ENCODE measurements around the gene P2RX3.

P2RX3 gene

GRCh38 chr11:57315491-57315890 is 22.7 kb upstream of the P2RX3 start:
- H3K27ac ChIP-seq, result no peak overlapping the region
- TF ChIP-seq CTCF (conservative IDR thresholded peaks at IDR 0.05), result no peak
- TF ChIP-seq ZFX (IDR thresholded peaks at IDR 0.05), result no peak

GRCh38 chr11:57316017-57316416 is 22.1 kb upstream of the P2RX3 start:
- H3K27ac ChIP-seq, result no peak overlapping the region
- TF ChIP-seq CTCF (conservative IDR thresholded peaks at IDR 0.05) (no peak), ZFX (IDR thresholded peaks at IDR 0.05) (no peak)

GRCh38 chr11:57318178-57318577 is 20.0 kb upstream of the P2RX3 start:
- TF ChIP-seq ZFX (IDR thresholded peaks at IDR 0.05) (no peak), CTCF (conservative IDR thresholded peaks at IDR 0.05) (no peak)
- peak overlapping the region; percentile 17; the same call in 1 of the 2 replicates for H3K27ac ChIP-seq

- TF ChIP-seq ZFX (IDR thresholded peaks at IDR 0.05) (no peak), CTCF (conservative IDR thresholded peaks at IDR 0.05) (no peak)
- H3K27ac ChIP-seq, result peak overlapping the region; percentile 15; the same call in 1 of the 2 replicates
These were observed 18.0 kb upstream of the P2RX3 start for GRCh38 chr11:57320067-57320718.

GRCh38 chr11:57320719-57321387 is 17.3 kb upstream of the P2RX3 start:
- peak overlapping the region; percentile 94 for H3K27ac ChIP-seq
- TF ChIP-seq ZFX (IDR thresholded peaks at IDR 0.05), result no peak
- no peak for TF ChIP-seq CTCF (conservative IDR thresholded peaks at IDR 0.05)

- peak overlapping the region; percentile 94 for H3K27ac ChIP-seq
- TF ChIP-seq ZFX (IDR thresholded peaks at IDR 0.05) (no peak), CTCF (conservative IDR thresholded peaks at IDR 0.05) (no peak)
These were observed 16.5 kb upstream of the P2RX3 start for GRCh38 chr11:57321388-57322255.

Data from C4-2B (cell line).